ENCODE measurements around the gene PRR20G.

The PRR20G gene

DNA sequence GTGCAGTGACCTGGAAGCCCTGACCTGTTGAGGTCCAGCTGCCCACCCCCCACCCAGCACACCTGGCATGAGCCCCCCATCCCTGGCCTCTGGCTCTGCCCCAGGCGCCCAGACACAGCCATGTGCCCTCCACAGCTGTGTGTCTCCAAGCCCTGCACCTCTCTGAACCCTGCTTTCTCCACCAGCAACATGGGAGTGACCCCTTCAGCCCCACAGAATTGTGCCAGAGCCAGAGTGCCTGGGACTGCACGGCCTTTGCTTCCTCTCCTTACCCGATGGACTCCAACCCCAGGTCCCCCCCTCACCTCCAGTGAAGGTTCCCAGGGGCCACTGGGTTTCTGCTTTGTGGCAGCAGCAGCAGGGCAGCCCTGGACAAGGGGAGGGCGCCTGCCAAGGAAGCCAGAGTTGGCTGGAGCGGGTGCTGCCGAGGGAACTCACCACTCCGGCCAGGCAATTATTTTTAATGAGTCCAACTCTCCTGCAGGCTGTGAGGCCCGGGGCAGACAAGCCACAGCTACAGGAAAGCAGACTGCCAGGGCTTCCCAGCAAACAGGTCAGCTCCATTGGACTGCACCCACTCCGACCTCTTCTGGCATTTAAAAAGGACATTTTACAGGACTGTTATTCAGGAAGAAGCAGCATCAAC is 24.1 kb downstream of the PRR20G start:
- no peak for DNase-seq (ENCODE audit: low read depth in 4 of 4, low spot score in 1 of 4)

DNA sequence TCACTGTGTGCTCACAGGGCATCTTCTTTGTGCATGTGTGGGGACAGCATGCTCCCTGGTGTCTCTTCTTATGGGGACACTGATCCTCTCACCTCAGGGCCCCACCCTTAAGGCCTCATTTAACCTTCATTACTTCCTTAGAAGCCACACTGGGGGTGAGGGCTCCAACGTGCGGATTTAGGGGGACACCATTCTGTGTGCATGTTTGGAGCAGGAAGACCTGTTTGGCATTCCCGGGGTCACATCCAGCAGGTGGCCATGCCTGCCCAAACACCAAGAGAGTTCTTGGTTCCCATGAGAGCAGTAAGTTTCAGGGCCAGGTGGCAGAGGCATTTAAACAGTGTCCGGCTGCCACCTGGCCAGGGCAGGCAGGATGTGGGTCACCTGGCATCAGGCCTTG is 24.8 kb downstream of the PRR20G start:
- no peak for DNase-seq (ENCODE audit: low read depth in 4 of 4, low spot score in 1 of 4)

DNA sequence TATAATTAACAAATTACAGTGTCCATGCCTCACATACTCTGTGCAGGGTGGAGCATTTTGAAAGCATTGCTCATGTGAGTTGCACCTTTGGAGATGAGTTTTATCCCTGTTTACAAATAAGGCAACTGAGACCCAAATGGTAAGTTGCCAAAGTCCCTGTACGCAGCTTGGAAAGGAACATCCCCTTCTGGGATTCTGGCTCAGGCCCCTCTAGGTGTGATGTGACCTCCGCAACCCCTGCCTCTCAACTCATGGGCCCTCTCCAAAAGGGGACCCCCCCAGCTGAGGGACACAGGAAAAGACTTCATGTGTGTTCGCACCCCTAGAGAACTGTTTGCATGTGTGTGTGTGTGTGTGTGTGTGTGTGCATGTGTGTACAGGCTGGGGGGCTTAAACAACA is 25.3 kb downstream of the PRR20G start:
- no peak for DNase-seq (ENCODE audit: low read depth in 4 of 4, low spot score in 1 of 4)

DNA sequence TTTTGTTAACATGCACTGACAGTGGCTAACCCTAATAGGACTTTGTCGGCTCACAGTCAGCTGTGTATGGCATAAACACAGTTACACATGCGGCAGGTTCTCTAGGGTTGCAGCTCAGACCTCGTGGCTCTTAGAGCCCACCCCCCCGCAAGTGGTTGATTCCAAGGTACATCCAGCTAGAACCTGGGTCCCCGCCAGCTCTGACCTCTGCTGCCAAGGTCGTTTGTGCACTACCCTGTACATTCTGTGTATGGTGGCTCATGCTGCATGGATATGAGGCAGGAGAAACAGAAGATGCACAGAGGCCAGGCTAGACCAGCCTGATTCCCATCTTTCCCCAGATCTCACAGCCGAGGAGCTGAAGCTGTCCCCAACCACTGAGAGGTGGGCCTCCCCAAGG is 25.9 kb downstream of the PRR20G start:
- no peak for DNase-seq (ENCODE audit: low read depth in 4 of 4, low spot score in 1 of 4)

DNA sequence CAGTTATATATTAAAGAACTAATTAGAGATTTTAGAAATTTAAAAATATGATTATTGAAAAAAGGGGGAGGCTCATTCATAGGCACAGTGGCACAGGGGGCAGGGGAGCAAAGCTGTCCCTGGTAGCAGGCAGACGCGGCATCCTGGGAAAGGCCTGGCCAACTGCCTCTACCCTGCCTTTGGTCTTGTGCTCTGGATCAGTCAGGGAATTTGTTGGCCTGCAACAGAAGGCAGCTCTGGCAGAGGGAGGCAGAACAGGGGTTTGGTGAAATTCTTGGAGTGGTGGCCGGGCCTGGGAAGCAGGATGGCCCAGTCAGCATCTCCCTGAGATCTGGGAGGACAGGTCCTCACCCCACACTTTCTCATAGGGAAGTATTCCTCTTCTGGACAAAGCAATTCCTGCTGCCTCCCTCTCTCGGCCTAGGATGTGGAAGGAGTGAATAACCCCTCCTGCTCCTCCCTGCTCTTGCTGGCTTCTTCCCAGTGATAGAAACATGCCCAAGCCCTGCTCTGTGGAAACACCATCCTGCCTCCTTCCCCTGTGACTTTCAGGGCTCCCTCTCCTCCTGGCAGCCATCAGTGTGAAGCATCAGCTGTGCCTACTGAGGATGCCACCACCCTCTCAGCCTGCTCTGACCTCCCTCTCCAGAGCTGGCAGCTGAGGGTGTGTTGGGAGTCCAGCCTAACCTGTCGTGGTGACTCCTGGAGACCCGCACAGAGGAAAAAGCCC is 26.9 kb downstream of the PRR20G start:
- DNase-seq (ENCODE audit: low read depth in 4 of 4, low spot score in 1 of 4) = no peak

DNA sequence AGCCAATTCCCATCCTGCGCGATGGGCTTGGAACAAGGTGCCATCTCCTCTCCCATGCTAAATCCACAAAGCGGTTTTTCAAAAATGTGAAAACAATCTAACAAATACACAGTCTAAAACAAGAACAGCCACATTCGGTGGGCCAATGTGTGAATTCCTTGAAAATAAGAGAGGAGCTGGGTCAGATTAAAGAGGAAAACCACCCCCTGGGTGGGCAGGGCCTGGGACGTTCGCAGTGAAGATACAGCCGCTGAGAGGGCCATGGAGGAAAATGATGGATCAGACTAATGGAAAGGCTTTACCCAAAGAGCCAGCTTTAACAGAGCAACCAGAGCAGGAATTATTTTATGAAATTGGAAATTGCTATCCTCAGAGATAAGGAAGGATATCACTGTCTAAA is 27.4 kb downstream of the PRR20G start:
- no peak for DNase-seq (ENCODE audit: low read depth in 4 of 4, low spot score in 1 of 4)

DNA sequence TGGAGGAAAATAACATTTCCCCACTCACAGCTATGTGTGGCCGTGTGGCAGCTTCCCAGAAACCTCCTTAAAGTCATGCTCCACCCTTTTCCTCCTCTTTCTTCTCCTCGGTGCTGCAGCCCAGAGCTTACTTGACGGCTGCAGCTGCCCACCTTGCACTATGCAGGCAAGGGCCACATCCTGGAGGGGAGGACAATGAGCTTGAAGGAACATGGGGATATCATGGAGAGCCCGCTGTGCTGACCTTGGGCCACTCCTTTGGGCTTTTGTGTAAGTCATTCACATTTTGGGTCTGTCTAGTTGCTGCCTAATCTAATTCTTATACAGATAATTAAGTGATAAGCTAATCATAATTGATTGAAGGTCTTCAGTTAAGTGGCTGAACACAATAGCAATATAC is 28.0 kb downstream of the PRR20G start:
- no peak for DNase-seq (ENCODE audit: low read depth in 4 of 4, low spot score in 1 of 4)

DNA sequence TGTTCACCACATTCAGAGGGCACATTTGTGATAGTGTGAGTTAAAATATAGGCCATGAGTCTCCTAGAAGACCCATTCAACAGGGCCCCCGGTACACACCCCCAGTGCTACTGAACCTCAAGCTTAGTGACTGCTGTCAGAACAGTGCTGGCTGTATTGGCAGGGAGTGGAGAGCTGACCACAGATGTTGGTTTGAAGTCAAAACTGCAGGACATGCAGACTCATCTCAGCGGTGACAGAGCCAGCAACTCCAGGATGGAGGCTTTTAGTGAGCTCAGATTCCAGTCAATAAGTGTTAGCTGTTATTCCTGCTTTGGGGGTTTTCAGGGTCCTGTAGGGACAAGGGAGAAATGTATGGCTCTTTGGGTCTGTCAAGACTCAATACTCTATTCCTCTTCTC is 29.1 kb downstream of the PRR20G start:
- DNase-seq (ENCODE audit: low read depth in 4 of 4, low spot score in 1 of 4) = no peak

DNA sequence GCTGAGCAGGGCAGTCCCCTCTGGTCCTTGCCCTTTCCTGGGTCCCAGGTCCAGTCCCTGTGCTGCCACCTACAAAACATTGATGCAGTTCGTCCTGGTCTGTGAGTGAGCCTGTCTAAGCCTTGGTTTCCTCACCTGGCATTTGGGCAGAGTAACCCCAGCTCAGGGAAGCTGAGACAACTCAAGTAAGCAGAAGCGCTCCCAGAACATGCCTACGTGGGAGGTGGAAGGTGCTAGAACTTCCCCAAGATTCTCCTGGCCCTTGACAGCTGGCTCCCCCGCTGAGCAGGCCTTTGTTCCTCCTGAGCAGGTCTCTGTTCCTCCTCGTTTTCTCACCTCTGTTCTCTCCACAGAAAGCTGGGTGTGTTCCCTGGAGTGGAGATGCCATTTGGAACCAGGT is 30.5 kb downstream of the PRR20G start:
- DNase-seq (ENCODE audit: low read depth in 4 of 4, low spot score in 1 of 4) = no peak

DNA sequence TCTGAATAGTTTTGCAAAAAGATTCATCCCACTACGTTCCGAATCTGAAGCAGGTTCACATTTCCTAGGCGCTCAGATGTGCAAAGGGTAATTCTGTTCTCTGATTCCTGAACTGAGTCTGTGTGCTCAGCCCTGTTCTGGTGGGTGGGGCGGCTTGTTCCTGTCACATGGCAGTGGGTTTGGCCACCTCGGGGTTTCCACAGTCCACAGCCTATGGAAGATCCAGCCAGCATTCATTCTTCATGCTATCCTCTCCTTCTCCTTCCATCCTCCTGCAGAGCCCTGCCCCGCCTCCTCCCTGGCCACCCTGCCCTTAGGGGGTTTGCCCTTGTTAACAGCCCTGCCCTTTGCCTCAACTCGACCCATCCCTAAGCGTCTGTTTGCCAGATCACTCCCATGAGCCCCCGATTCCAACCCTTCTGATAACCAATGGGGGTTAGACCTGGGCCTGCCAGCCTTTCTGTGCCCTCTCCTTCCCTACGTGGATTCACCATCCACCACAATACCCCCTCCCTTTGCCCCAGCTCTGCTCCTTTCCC is 31.0 kb downstream of the PRR20G start:
- no peak for DNase-seq (ENCODE audit: low read depth in 4 of 4, low spot score in 1 of 4)

DNA sequence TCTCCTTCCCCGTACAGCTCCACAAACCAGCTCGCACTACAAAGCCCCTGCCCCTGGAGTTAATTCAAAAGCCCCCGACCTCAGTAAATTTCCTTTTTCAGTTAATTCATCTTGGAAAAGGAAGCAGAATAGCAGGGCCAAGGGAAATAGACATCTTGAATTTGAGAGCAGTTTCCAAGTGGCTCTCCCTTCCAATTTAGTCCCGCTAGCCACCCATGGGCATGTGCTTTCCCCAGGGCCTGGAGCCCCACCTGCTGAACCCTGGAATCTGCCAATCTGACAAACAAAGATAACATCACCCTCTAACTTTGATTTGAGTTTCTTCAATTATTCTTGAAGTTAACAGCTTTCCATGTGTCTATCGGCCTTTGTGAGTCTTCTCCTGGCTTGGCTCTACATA is 31.7 kb downstream of the PRR20G start:
- DNase-seq (ENCODE audit: low read depth in 4 of 4, low spot score in 1 of 4) = no peak

DNA sequence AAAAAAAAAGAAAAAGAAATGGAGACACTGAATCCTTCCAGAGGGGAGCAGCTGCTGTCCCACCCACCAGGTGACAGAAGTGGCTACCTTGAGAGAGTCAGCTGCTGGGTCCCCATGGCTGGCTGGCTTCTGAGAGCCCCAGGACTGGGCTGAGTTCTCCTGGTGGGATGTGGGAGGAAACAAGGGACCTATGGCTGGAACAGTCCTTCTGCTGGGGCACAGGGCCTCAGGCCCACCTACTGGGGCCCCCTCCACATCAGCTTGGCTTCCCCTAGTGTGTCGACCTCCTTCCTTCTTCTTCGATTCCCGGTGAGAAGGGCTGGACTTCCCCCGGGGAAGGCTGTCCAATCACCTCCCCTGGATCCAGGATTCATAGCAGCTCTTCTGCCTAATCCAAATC is 32.3 kb downstream of the PRR20G start:
- no peak for DNase-seq (ENCODE audit: low read depth in 4 of 4, low spot score in 1 of 4)

DNA sequence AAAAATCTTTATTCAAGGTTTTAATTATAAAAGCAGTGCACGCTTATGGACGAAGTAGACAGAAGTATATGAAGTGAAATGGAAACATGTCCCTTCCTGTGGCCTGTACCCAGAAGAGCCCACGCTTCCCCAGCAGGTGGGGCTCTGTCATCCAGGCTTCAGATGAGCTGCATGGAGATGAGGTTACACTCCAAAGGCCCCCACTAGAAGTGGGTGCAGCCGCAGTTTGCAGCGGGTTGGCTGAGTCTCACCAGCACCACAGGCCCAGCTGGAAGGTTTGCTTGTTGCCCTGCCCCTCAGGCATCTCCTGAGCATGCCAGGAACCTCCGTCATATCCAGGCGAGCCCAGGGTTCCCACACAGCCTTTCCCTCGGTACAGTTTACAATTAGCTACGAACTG is 33.1 kb downstream of the PRR20G start:
- DNase-seq (ENCODE audit: low read depth in 4 of 4, low spot score in 1 of 4) = no peak

DNA sequence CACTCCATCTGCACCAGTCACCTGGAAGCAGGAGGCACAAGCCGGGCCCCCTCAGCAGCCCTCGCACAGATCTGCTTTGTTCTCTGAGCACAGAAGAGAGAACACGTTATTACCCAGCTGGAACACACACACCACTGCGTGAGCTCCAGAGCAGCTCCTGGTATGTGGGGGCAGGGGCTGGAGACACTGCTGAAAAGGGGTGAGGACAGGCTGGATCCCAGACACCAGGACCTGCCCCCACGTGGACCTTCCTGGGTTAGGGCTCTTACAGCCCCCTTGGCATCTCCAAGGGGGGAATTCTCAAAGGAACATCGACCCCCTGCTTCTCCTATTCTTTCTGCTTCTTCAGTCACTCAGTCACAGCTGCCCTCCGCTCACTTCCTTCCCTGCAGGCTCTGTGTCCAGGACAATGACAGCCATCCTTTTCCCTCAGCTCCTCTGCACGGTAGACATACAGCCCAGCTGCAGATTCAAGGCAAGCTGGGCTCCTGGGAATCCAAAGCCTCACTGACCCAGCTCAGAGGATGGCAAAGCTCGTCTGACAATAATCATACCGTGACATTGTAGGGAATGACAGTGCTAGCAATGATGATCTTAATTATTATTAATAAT is 33.7 kb downstream of the PRR20G start:
- no peak for DNase-seq (ENCODE audit: low read depth in 4 of 4, low spot score in 1 of 4)

DNA sequence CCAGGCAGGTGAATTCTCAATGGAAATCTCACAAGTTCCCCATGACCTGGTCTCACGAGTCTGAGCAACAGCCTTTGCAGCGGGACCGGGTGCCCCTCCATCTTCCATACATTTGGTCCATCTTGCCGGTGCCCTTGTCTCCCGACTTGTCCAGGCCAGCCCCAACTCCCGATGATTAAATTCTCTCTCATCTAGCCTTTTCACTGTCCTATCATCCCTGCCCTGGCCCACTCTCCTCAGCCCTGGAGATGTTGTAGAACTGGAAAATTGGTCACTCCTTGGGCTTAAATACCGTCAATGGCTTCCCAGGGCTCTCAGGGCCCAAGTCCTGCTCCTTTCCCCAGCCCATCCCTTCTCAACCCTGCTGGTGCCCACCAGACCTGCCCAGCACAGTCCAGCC is 34.4 kb downstream of the PRR20G start:
- no peak for DNase-seq (ENCODE audit: low read depth in 4 of 4, low spot score in 1 of 4)

DNA sequence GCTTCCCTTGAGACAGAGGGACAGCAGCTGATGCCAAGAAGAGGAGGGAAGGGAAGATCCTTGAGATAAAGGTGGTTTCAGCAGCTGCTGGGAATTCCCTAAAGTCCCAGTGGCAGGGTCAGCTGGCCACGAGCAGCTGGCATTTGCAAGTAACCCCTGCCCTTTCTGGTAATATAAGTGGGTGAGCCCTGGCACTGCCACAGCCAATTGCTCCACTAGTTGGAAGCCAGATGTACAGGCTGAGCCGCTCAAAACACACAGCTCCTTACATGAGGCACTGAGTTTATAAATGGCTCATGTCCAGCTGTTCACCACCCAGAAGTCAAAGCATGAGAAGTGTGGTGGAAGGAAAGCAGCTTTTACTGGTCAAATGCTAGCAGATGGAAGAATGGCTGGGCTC is 35.4 kb downstream of the PRR20G start:
- no peak for DNase-seq (ENCODE audit: low read depth in 4 of 4, low spot score in 1 of 4)

DNA sequence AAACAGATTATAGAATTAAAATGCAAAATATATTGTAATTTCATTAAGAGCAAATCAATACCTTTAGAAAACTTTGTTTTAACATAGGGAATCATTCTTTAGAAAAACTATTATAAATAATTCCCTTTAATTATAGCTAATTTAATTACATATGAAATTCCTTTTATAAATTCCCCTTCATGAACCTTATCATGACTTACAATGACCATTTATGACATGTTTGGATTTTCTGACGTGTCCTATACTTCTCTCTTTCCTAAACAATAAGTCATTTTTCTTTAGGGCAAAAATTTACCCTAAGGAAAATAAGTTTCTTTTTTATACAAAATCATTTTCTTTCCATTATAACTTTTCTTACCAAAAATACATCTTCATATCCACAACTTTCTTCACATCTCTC is 37.8 kb downstream of the PRR20G start:
- DNase-seq (ENCODE audit: low read depth in 4 of 4, low spot score in 1 of 4) = no peak

DNA sequence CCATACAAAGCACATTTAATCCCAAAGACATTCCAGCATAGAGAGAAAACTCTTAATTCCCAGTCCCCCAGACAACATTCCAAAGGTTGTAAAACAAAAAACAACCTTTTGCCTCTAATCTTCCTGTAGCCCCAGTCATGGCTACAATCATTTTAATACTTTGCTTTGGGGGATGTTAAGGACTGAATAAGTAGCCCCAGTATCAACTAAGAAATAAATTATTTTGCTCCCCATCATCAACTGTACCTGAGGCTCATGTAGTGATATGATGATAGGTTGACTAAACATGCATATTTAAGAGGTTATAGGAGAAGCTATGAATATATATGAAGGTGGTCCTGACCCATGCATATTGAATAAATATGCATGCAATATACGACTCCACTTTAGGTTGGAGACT is 40.6 kb downstream of the PRR20G start:
- DNase-seq (ENCODE audit: low read depth in 4 of 4, low spot score in 1 of 4) = no peak

DNA sequence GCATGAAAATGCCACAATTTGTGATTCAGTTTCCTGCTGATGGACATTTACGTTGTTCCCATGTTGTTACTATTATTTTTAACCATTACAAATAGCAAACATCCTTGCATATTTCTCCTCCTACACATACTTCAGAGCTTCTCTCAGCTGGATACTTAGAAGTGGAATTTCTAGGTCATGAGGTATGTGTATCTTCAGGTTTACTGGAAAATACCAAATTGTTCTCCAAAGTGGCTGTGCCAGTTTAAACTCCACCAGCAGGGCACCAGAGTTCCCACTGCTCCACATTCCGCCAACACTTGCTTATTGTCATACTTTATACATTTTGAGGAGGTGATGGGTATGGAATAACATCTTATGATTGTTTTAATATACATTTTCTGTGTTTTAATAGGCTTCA is 49.2 kb downstream of the PRR20G start:
- DNase-seq (ENCODE audit: low read depth in 4 of 4, low spot score in 1 of 4) = no peak

DNA sequence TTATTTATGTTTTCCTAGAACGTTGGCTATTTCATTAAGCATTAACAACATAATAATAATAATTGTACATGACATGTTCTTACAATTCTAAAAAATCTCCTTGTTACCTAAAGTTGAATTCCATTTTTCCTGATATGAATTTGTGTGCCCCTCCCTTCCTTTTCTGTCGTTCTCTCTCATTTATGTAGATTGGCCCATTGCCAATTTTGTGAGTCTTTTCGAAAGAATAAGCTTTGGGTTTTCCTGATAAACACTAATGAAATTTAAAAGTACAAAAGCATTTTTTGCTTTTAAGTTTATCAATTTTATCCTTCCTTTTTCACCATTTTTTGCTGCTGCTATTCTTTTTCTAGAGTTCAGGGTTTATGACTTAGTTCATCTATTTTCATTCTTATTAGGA is 50.0 kb downstream of the PRR20G start:
- no peak for DNase-seq (ENCODE audit: low read depth in 4 of 4, low spot score in 1 of 4)

DNA sequence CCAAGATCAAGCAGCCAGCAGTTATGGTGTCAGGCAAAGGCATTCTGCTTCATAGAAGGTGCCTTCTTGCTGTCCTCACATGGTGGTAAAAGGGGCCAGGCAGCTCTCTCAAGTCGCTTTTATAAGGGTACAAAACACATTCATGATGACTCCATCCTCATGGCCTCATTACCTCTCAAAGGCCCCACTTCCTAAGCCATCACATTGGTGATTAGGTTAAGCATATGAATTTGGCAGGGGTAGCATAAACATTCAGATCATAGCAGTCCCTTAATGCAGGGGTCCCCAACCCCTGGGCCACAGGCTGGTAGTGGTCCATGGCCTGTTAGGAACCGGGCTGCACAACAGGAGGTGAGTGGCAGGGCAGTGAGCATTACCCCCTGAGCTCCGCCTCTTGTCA is 52.1 kb downstream of the PRR20G start:
- no peak for DNase-seq (ENCODE audit: low read depth in 4 of 4, low spot score in 1 of 4)

DNA sequence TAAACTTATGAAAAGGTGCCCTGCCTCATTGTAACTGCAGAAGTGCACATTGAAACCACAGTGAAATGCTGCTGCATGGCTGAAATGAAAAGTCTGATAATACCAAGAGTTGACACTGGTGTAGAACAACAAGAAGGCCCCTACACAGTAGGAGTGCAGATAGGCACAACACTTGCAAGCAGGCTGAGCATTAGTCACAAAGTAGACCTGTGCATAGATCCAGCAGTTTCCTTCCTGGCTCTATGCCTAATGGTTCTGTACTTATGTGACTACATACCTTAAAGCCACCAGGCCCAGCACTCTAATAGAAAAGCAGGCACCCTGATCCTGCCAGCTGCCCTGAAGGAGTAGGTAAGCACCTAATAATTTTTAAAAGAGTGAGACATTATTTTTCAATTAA is 53.1 kb downstream of the PRR20G start:
- no peak for DNase-seq (ENCODE audit: low read depth in 4 of 4, low spot score in 1 of 4)
